Suprapubic skin (tissue), 4 donors: ENCODE data around the gene CBLB. TPM values are rescaled to one million over a fixed set of nuclear protein-coding genes. Genes with fewer than 3 reads are reported as not detected.
A peak's percentile ranks its signal among the peaks of the same experiment; 100 is the strongest.

Source experiments
- DNase-seq, 2 donors: peaks; one replicate each; pipeline ENCODE4 v3.0.0-alpha.2; 2019; ENCODE audit warnings: low spot score in 2 of 2
- H3K27ac ChIP-seq: fragments of 200-600 bp; sonication (generic); one replicate; pipeline ENCODE4 v1.5.1; 2019
- H3K27me3 ChIP-seq: fragments of 200-600 bp; sonication (generic); one replicate; pipeline ENCODE4 v1.5.1; 2019
- H3K36me3 ChIP-seq: fragments of 200-600 bp; sonication (generic); one replicate; pipeline ENCODE4 v1.5.1; 2019
- H3K4me1 ChIP-seq: fragments of 200-600 bp; sonication (generic); one replicate; pipeline ENCODE4 v1.5.1; 2019
- H3K4me3 ChIP-seq: fragments of 200-600 bp; sonication (generic); one replicate; pipeline ENCODE4 v1.5.1; 2019; ENCODE audit warnings: mild to moderate bottlenecking
- H3K9me3 ChIP-seq: fragments of 200-600 bp; sonication (generic); one replicate; pipeline ENCODE4 v1.5.1; 2019
- EP300 ChIP-seq: sonication (generic); formaldehyde crosslinking; IDR thresholded peaks from one replicate; pipeline ENCODE4 v1.6.1; 2017; ENCODE audit warnings: antibody characterized with exemption
- POLR2A ChIP-seq, 2 donors: fragments of 450-650 bp; IDR thresholded peaks; one replicate each; pipeline ENCODE4 v1.6.1; 2017; ENCODE audit warnings: antibody characterized with exemption in 2 of 2, mild to moderate bottlenecking in 2 of 2, moderate library complexity in 2 of 2
- POLR2AphosphoS5 ChIP-seq, 3 donors: sonication (generic); formaldehyde crosslinking; IDR thresholded peaks; one replicate each; pipeline ENCODE4 v1.6.1; 2017; ENCODE audit warnings: antibody characterized with exemption in 3 of 3
- WGBS: methylation state at CpG from one replicate; pipeline ENCODE4 v1.1.5; 2018; 5-methylcytosine and 5-hydroxymethylcytosine counted together
- total RNA-seq, 4 donors: library from RNA; depleted of rRNA; stranded (reverse); fragments of >200 nt; gene quantifications; one replicate each; pipeline ENCODE4 v1.1.0, GENCODE V29; 2016
- TF ChIP-seq, protein P1 (sequence below), 2 donors: fragments of 200-600 bp in 1 of 2; fragments of 450-650 bp in 1 of 2; sonication (generic) in 1 of 2; IDR thresholded peaks; one replicate each; pipeline ENCODE4 v1.5.1; 2016 to 2019; ENCODE audit warnings: antibody characterized with exemption in 2 of 2, mild to moderate bottlenecking in 1 of 2, moderate library complexity in 1 of 2

The CBLB gene
- total RNA-seq, 4 donors from 2014 or later: 16.8 to 43.8 (median 25.2) TPM

DNA sequence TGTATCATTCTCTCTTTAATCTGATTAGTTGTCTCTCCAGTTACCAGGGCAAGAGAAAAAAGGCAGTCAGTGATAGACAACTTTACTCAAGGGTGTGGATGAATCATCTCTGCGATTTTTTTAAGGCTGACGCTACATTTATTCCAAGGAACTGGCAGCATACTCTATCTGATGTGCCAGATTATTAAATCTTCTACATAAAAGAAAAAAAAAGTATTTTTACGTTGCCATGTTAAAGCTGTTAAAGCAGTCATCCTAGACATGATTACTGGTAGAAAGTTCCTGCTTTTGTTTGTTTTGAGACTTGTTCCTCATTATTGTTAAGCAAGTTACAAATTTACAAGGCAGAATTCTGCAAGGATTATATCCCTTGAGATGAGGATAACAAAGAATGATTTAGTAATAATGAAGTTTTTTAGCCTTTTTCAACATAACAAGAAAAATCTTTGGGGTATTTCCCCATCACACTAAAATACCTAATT, 121.7 kb downstream of the CBLB start:
- Histone ChIP-seq H3K9me3 (no peaks in the 10 kb centered on the region), H3K4me3 (no peak overlapping the region), H3K27me3 (no peaks in the 10 kb centered on the region), H3K4me1 (peaks cover 33% of the 10 kb centered on the region), H3K36me3 (no peaks in the 10 kb centered on the region), H3K27ac (peak overlapping the region; percentile 84)
- no peak for DNase-seq
- WGBS: 7% methylated on average over 3 of the region's 3 CpGs
- TF ChIP-seq, protein P1, sequence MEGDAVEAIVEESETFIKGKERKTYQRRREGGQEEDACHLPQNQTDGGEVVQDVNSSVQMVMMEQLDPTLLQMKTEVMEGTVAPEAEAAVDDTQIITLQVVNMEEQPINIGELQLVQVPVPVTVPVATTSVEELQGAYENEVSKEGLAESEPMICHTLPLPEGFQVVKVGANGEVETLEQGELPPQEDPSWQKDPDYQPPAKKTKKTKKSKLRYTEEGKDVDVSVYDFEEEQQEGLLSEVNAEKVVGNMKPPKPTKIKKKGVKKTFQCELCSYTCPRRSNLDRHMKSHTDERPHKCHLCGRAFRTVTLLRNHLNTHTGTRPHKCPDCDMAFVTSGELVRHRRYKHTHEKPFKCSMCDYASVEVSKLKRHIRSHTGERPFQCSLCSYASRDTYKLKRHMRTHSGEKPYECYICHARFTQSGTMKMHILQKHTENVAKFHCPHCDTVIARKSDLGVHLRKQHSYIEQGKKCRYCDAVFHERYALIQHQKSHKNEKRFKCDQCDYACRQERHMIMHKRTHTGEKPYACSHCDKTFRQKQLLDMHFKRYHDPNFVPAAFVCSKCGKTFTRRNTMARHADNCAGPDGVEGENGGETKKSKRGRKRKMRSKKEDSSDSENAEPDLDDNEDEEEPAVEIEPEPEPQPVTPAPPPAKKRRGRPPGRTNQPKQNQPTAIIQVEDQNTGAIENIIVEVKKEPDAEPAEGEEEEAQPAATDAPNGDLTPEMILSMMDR (IDR thresholded peaks at IDR 0.05): no peak
- TF ChIP-seq EP300 (no peak), POLR2A (IDR thresholded peaks at IDR 0.05) (no peak), POLR2AphosphoS5 (IDR thresholded peaks at IDR 0.05) (peak in 1 of 3 donors; percentile 16)

DNA sequence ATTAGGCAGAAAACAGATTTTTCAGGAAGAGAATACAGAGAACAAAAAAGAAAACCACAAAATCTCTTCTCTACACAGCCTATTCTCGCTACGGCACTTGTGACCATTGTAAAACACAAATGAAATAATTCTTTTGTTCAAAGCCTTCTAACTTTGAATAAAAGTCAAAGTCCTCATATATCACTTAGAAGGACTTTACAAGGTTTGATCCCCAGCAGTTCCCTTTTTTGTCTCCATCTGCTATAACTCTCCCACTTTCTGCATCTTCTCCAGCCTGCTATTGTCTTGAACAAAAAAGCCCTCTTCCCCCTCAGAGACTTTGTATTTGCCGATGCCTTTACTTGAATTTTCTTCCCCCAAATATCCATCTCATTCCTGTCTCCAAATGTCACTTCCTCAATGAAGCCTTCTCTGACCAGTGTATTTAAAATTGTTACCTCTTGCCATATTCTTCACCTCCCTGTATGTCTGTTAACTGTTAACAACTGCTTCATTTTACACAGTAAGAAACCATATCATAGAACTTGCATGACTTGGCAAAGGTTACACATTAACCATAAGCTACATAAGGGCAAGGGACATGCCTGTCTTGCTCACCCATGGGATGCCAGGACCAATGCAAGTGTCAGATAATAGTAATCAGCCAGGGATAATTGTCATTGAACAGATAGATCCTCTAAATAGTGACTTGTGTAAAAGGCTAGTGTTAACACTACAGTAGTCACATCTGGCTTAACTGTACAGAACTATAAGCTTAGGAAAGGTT, 122.4 kb downstream of the CBLB start:
- no peak overlapping the region for H3K4me3 ChIP-seq
- H3K36me3 ChIP-seq: peaks cover 3% of the 10 kb centered on the region
- TF ChIP-seq EP300: no peak
- no peak for TF ChIP-seq POLR2A (IDR thresholded peaks at IDR 0.05)
- no peak for TF ChIP-seq POLR2AphosphoS5 (IDR thresholded peaks at IDR 0.05)
- TF ChIP-seq, protein P1 (IDR thresholded peaks at IDR 0.05): no peak
- H3K9me3 ChIP-seq: no peaks in the 10 kb centered on the region
- H3K27me3 ChIP-seq: no peaks in the 10 kb centered on the region
- no peak for DNase-seq
- 71% methylated on average over 3 of the region's 3 CpGs for WGBS
- H3K27ac ChIP-seq: peak overlapping the region; percentile 84
- peaks cover 33% of the 10 kb centered on the region for H3K4me1 ChIP-seq

DNA sequence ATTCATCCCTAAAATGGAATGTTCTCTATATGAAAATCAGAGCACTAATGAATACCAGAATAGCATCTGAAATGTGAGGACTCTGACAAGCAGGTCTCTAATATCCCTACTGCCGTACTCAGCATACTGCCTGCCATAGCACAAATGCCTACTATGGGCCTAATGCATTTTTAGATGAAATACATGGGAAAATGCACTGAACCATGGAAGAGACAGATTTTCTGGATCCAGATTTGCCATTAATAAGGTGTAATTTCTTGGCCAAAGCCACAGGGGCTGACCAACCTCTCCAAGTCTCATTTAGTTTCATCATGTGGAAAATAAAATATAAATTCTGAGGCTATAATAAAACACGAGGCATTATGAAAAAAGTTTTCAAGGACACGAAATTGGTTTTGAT, 123.8 kb downstream of the CBLB start:
- no peak for TF ChIP-seq POLR2A (IDR thresholded peaks at IDR 0.05)
- no peak for TF ChIP-seq EP300
- TF ChIP-seq POLR2AphosphoS5 (IDR thresholded peaks at IDR 0.05): no peak
- TF ChIP-seq, protein P1 (IDR thresholded peaks at IDR 0.05): no peak
- H3K36me3 ChIP-seq: peaks cover 6% of the 10 kb centered on the region
- DNase-seq: no peak
- WGBS: 95% methylated on average over 3 of the region's 3 CpGs
- H3K4me1 ChIP-seq: peaks cover 33% of the 10 kb centered on the region
- no peak overlapping the region for H3K27ac ChIP-seq
- H3K27me3 ChIP-seq: no peaks in the 10 kb centered on the region
- H3K9me3 ChIP-seq: no peaks in the 10 kb centered on the region
- H3K4me3 ChIP-seq: no peak overlapping the region

DNA sequence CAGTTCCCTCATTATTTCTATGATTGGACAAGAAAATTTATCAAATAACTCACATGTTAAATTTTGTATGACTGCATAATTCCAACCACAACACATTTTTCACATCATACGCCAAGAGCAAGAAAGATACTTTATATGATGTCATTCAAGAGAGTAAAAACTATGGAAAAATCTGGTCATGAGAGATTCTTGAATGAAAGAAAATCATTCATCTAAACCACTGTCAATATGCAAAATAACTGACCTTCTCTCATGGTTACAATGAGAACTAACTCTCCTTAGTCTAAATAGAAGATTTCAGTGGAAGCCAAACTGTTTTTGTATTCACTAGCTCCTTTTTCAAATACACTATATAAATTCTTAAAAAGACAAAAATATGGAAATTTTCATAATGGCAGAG, 124.6 kb downstream of the CBLB start:
- H3K27me3 ChIP-seq: no peaks in the 10 kb centered on the region
- no peak overlapping the region for H3K4me3 ChIP-seq
- WGBS: 94% methylated on average over 1 of the region's 1 CpG
- H3K9me3 ChIP-seq: no peaks in the 10 kb centered on the region
- no peak for DNase-seq
- TF ChIP-seq, protein P1 (IDR thresholded peaks at IDR 0.05): no peak
- no peak for TF ChIP-seq EP300
- no peak for TF ChIP-seq POLR2AphosphoS5 (IDR thresholded peaks at IDR 0.05)
- TF ChIP-seq POLR2A (IDR thresholded peaks at IDR 0.05): no peak
- H3K27ac ChIP-seq: no peak overlapping the region
- H3K4me1 ChIP-seq: peaks cover 33% of the 10 kb centered on the region
- H3K36me3 ChIP-seq: peaks cover 6% of the 10 kb centered on the region

DNA sequence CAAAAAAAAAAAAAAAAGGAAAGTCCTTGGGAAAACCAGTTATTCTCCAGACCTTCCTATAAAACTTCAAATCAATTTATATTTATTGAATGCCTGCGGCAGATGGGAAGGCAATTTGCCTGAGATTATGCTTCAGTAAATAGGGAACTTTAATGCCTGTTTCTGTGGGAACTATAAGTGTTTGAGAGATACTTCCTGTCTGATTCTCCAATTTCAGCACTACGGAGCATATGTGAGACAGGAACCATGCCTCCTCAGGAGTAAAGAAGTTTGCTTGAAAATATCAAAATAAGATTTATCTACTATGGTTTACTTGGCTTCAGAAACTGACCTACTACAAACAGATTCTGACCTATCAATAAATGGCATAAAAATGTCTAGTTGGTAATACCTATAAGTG, 135.5 kb downstream of the CBLB start:
- Histone ChIP-seq H3K27me3 (no peaks in the 10 kb centered on the region), H3K36me3 (peaks cover 9% of the 10 kb centered on the region), H3K4me3 (no peak overlapping the region), H3K4me1 (no peaks in the 10 kb centered on the region), H3K9me3 (no peaks in the 10 kb centered on the region), H3K27ac (no peak overlapping the region)
- 75% methylated on average over 2 of the region's 2 CpGs for WGBS
- DNase-seq: no peak
- TF ChIP-seq POLR2A (IDR thresholded peaks at IDR 0.05) (no peak), POLR2AphosphoS5 (IDR thresholded peaks at IDR 0.05) (no peak), EP300 (no peak)
- TF ChIP-seq, protein P1 (IDR thresholded peaks at IDR 0.05): no peak
